RWPE2 (cell line): Measurements from ENCODE around the gene DIP2C.

Experiments
- ATAC-seq: fragments of 200-7000 bp; cut with Tn5 transposase; 3 replicates; pipeline ENCODE4 v1.9.1; 2021; ENCODE audit warnings: low read depth
- DNase-seq: peaks from one replicate; pipeline ENCODE4 v3.0.0-alpha.2; 2020; ENCODE audit warnings: low spot score
- H3K27ac ChIP-seq: fragments of 450-650 bp; 2 replicates; pipeline ENCODE4 v1.5.1; 2017; ENCODE audit warnings: mild to moderate bottlenecking; ENCODE audit not compliant: poor library complexity, severe bottlenecking
- H3K27me3 ChIP-seq: fragments of 250-450 bp; sonication (Bioruptor Pico); 2 replicates; pipeline ENCODE4 v1.5.1; 2021; ENCODE audit warnings: mild to moderate bottlenecking, moderate library complexity; ENCODE audit not compliant: insufficient read depth, poor library complexity, severe bottlenecking
- H3K36me3 ChIP-seq: fragments of 250-450 bp; sonication (Bioruptor Pico); 2 replicates; pipeline ENCODE4 v1.5.1; 2020; ENCODE audit warnings: low read depth, mild to moderate bottlenecking, moderate library complexity
- H3K4me1 ChIP-seq: fragments of 250-450 bp; sonication (Bioruptor Pico); 2 replicates; pipeline ENCODE4 v1.5.1; 2021; ENCODE audit warnings: mild to moderate bottlenecking, moderate library complexity; ENCODE audit not compliant: insufficient read depth, poor library complexity, severe bottlenecking
- H3K4me3 ChIP-seq: fragments of 250-450 bp; sonication (Bioruptor Pico); 2 replicates; pipeline ENCODE4 v1.5.1; 2021; ENCODE audit warnings: mild to moderate bottlenecking, moderate library complexity; ENCODE audit not compliant: severe bottlenecking
- H3K9me3 ChIP-seq: fragments of 250-450 bp; sonication (Bioruptor Pico); 2 replicates; pipeline ENCODE4 v1.5.1; 2021; ENCODE audit warnings: mild to moderate bottlenecking, moderate library complexity; ENCODE audit not compliant: severe bottlenecking
- CTCF ChIP-seq: fragments of 450-650 bp; IDR thresholded peaks from one replicate; pipeline ENCODE4 v1.5.1; 2017; ENCODE audit warnings: mild to moderate bottlenecking, moderate library complexity; ENCODE audit not compliant: poor library complexity, severe bottlenecking

Gene DIP2C

GRCh38 chr10:343231-344220 lies 345.9 kb downstream of the DIP2C start:
- Histone ChIP-seq H3K4me1 (peaks cover 10% of the 10 kb centered on the region), H3K27me3 (no peaks in the 10 kb centered on the region), H3K9me3 (no peaks in the 10 kb centered on the region), H3K4me3 (no peak overlapping the region), H3K27ac (no peak overlapping the region), H3K36me3 (no peaks in the 10 kb centered on the region)
- DNase-seq (no peak), ATAC-seq (no peak)
- TF ChIP-seq CTCF: no peak

GRCh38 chr10:341081-341740 lies 348.3 kb downstream of the DIP2C start:
- H3K36me3 ChIP-seq: no peaks in the 10 kb centered on the region
- H3K9me3 ChIP-seq: no peaks in the 10 kb centered on the region

GRCh38 chr10:340646-341045 lies 348.8 kb downstream of the DIP2C start:
- Histone ChIP-seq H3K27me3 (no peaks in the 10 kb centered on the region), H3K9me3 (no peaks in the 10 kb centered on the region), H3K4me1 (peaks cover 15% of the 10 kb centered on the region), H3K4me3 (no peak overlapping the region), H3K27ac (no peak overlapping the region), H3K36me3 (no peaks in the 10 kb centered on the region)
- DNase-seq: no peak
- ATAC-seq: no peak
- TF ChIP-seq CTCF: no peak

More at GRCh38 chr10:341081-341740, 348.3 kb downstream of the DIP2C start:
- TF ChIP-seq CTCF: no peak
- H3K4me3 ChIP-seq: no peak overlapping the region
- H3K27ac ChIP-seq: no peak overlapping the region
- no peak for ATAC-seq
- H3K27me3 ChIP-seq: no peaks in the 10 kb centered on the region
- no peak for DNase-seq
- peaks cover 14% of the 10 kb centered on the region for H3K4me1 ChIP-seq

GRCh38 chr10:339038-339391 lies 350.5 kb downstream of the DIP2C start:
- ATAC-seq: peak; percentile 35

More at GRCh38 chr10:339038-339391, 350.5 kb downstream of the DIP2C start:
- Histone ChIP-seq H3K36me3 (no peaks in the 10 kb centered on the region), H3K4me3 (no peak overlapping the region), H3K27me3 (no peaks in the 10 kb centered on the region), H3K27ac (peak overlapping the region; percentile 86), H3K4me1 (peaks cover 26% of the 10 kb centered on the region), H3K9me3 (no peaks in the 10 kb centered on the region)
- DNase-seq: no peak
- TF ChIP-seq CTCF: no peak
